Endothelial cell of umbilical vein (primary cell): ENCODE results near the gene BCL11B. TPM values are rescaled to one million over a fixed set of nuclear protein-coding genes. Genes with fewer than 3 reads are reported as not detected.

Experiments
- BruUV-seq: library from RNA; stranded (reverse); fragments of 400-500 nt; replicated peaks from 2 replicates; lab custom pipeline; 2021; lab: Mats Ljungman, UMichigan
- CTCF ChIA-PET: fragments of 300-600, 350-600 bp; sonication (Branson Sonifier 250); formaldehyde crosslinking; loops from one replicate; lab custom pipeline; 2021; ENCODE audit warnings: antibody characterized with exemption, inconsistent platforms; lab: Charles Lee
- POLR2A ChIA-PET: fragments of 300-600, 350-600 bp; sonication (Branson Sonifier 250); formaldehyde crosslinking; loops from one replicate; lab custom pipeline; 2021; ENCODE audit warnings: antibody characterized with exemption, inconsistent platforms; lab: Charles Lee
- DNase-seq: peaks from one replicate; pipeline ENCODE4 v3.0.0-alpha.2; 2011; ENCODE audit warnings: low read depth, low spot score
- FAIRE-seq: peaks from 2 replicates; lab custom pipeline; 2011; peaks lifted over from hg19 to GRCh38; lab: Jason Lieb, UNC
- H2AFZ ChIP-seq: 2 replicates; pipeline ENCODE4 v1.6.0; 2012; ENCODE audit warnings: low read depth, low read length, control low read depth, inconsistent platforms
- H3K27ac ChIP-seq: 2 replicates; pipeline ENCODE4 v1.5.1; 2011; ENCODE audit warnings: low read depth, mild to moderate bottlenecking, control low read depth, low read length, moderate library complexity; ENCODE audit not compliant: insufficient read depth
- H3K27me3 ChIP-seq, 2 experiments: 2 replicates each; pipeline versions ENCODE4 v1.6.0 to v1.6.1; 2011; ENCODE audit warnings: low read length in 2 of 2, mixed read lengths in 1 of 2; ENCODE audit not compliant: control insufficient read depth in 2 of 2, insufficient read depth in 2 of 2
- H3K36me3 ChIP-seq, 2 experiments: 2 replicates in 1 of 2; 3 replicates in 1 of 2; pipeline ENCODE4 v1.5.1; 2011; ENCODE audit warnings: low read length in 2 of 2, mild to moderate bottlenecking in 1 of 2, moderate library complexity in 1 of 2; ENCODE audit not compliant: control insufficient read depth in 2 of 2, insufficient read depth in 2 of 2; ENCODE audit errors: extremely low read depth in 1 of 2
- H3K4me1 ChIP-seq: 3 replicates; pipeline ENCODE4 v1.5.1; 2011; ENCODE audit warnings: mild to moderate bottlenecking, low read length; ENCODE audit not compliant: control insufficient read depth, insufficient read depth; ENCODE audit errors: extremely low read depth
- H3K4me2 ChIP-seq: 2 replicates; pipeline ENCODE4 v1.6.1; 2011; ENCODE audit warnings: low read length, control low read depth, mixed read lengths; ENCODE audit not compliant: insufficient read depth
- H3K4me3 ChIP-seq, 3 experiments: fragments of 200-600 bp in 1 of 3; sonication (generic), shearing (Covaris generic) in 1 of 3; replicated peaks in 1 of 3; 2 replicates each; pipeline ENCODE4 v1.5.1; 2011 to 2016; ENCODE audit warnings: control low read depth in 3 of 3, low read length in 3 of 3, mild to moderate bottlenecking in 2 of 3, inconsistent platforms in 1 of 3, low read depth in 1 of 3, moderate library complexity in 1 of 3; ENCODE audit not compliant: insufficient read depth in 1 of 3
- H3K79me2 ChIP-seq: 2 replicates; pipeline ENCODE4 v1.6.0; 2012; ENCODE audit warnings: low read length, inconsistent platforms; ENCODE audit not compliant: control insufficient read depth, insufficient read depth
- H3K9ac ChIP-seq: replicated peaks from 2 replicates; pipeline ENCODE3; 2011; ENCODE audit warnings: low read length, control low read depth; ENCODE audit not compliant: insufficient read depth; ENCODE audit errors: extremely low read depth
- H3K9me1 ChIP-seq: replicated peaks from 3 replicates; pipeline ENCODE4 v1.6.0; 2011; ENCODE audit warnings: mild to moderate bottlenecking, low read length; ENCODE audit not compliant: control insufficient read depth, insufficient read depth; ENCODE audit errors: extremely low read depth
- H3K9me3 ChIP-seq: replicated peaks from 2 replicates; pipeline ENCODE4 v1.5.1; 2012; ENCODE audit warnings: low read length, inconsistent platforms; ENCODE audit not compliant: control insufficient read depth, insufficient read depth
- H4K20me1 ChIP-seq: replicated peaks from 2 replicates; pipeline ENCODE3; 2011; ENCODE audit warnings: mild to moderate bottlenecking, low read length; ENCODE audit not compliant: control insufficient read depth, insufficient read depth; ENCODE audit errors: extremely low read depth
- EZH2 ChIP-seq: IDR thresholded peaks from 2 replicates; pipeline ENCODE4 v1.6.1; 2012; ENCODE audit warnings: borderline replicate concordance, low read depth, mild to moderate bottlenecking, moderate library complexity, low read length, inconsistent platforms; ENCODE audit not compliant: severe bottlenecking
- FOS ChIP-seq: IDR thresholded peaks from 2 replicates; pipeline ENCODE4 v1.6.1; 2011; ENCODE audit warnings: mild to moderate bottlenecking, low read length, moderate library complexity, borderline replicate concordance; ENCODE audit not compliant: insufficient read depth
- GATA2 ChIP-seq: IDR thresholded peaks from 2 replicates; pipeline ENCODE4 v1.7.0; 2011; ENCODE audit warnings: low read depth, mild to moderate bottlenecking, moderate library complexity, mixed read lengths, low read length; ENCODE audit not compliant: insufficient read length, insufficient read depth
- JUN ChIP-seq: IDR thresholded peaks from 2 replicates; pipeline ENCODE4 v1.6.1; 2011; ENCODE audit warnings: borderline replicate concordance, low read depth; ENCODE audit not compliant: insufficient read length, insufficient read depth
- MAX ChIP-seq: IDR thresholded peaks from 2 replicates; pipeline ENCODE4 v1.6.1; 2011; ENCODE audit not compliant: insufficient read depth, insufficient read length
- MYC ChIP-seq: IDR thresholded peaks from one replicate; pipeline ENCODE4 v1.6.1; 2011; ENCODE audit warnings: mild to moderate bottlenecking, low read depth, low read length
- POLR2A ChIP-seq: IDR thresholded peaks from 2 replicates; pipeline ENCODE4 v1.6.1; 2012; ENCODE audit warnings: low read depth, mild to moderate bottlenecking, control low read depth, low read length
- POLR2AphosphoS5 ChIP-seq: IDR thresholded peaks from 2 replicates; pipeline ENCODE4 v1.6.1; 2012; ENCODE audit warnings: low read depth, mild to moderate bottlenecking, control low read depth, low read length, moderate library complexity; ENCODE audit not compliant: insufficient read depth
- dilution Hi-C: fragments of 300-500 bp; cut with MboI; formaldehyde crosslinking; loops from one replicate; pipeline ENCODE4 v1.15.0; 2019; ENCODE audit warnings: low sequenced_read_pairs; ENCODE audit not compliant: extremely low pct_ligation_motif_present
- intact Hi-C: fragments of 100-400 bp; cut with micrococcal nuclease; formaldehyde crosslinking; loops from one replicate; pipeline ENCODE4 v1.10.0; 2022
- polyA plus RNA-seq, 4 experiments: library from polyadenylated mRNA; depleted of rRNA in 3 of 4; stranded (reverse) in 3 of 4; unstranded in 1 of 4; fragments of >200 nt; gene quantifications; 2 replicates each; pipeline versions ENCODE4 v1.2.1 to v1.2.3, GENCODE V29; 2011 to 2012; ENCODE audit warnings: missing spikeins in 1 of 4
- total RNA-seq: library from RNA; stranded (reverse); gene quantifications from 2 replicates; pipeline ENCODE4 v1.2.3, GENCODE V29; 2021
- TF ChIP-seq, protein P1 (sequence below), 2 donors: IDR thresholded peaks; 1 replicate in 1 of 2; 2 replicates in 1 of 2; pipeline ENCODE4 v1.5.1; 2011; ENCODE audit warnings: low read length in 2 of 2, mild to moderate bottlenecking in 2 of 2, moderate library complexity in 2 of 2, control low read depth in 1 of 2, inconsistent platforms in 1 of 2, low read depth in 1 of 2; ENCODE audit not compliant: insufficient read depth in 1 of 2; ENCODE audit errors: extremely low read depth in 1 of 2

The BCL11B gene
- total and polyA plus RNA-seq, 2 donors (not counting 3 experiments of a cell fraction or from before 2014, with no cell fraction given): 0.03 to 0.07 TPM

GRCh38 chr14:99190696-99191394 is 81.2 kb downstream of the BCL11B start:
- Histone ChIP-seq H3K9me3 (no peaks in the 10 kb centered on the region), H3K27ac (no peak overlapping the region), H3K79me2 (no peaks in the 10 kb centered on the region), H3K9me1 (no peaks in the 10 kb centered on the region), H3K4me3 (no peak overlapping the region), H2AFZ (no peak overlapping the region), H3K27me3 (no peaks in the 10 kb centered on the region), H3K4me2 (no peak overlapping the region), H3K9ac (no peak overlapping the region), H3K4me1 (no peaks in the 10 kb centered on the region), H4K20me1 (no peaks in the 10 kb centered on the region), H3K36me3 (no peaks in the 10 kb centered on the region)
- no TSS peak for BruUV-seq
- DNase-seq: no peak
- dilution Hi-C loops (no loop called here), intact Hi-C loops (no loop called here)
- ChIA-PET POLR2A (no interaction called here), CTCF (no interaction called here)
- TF ChIP-seq JUN: no peak
- TF ChIP-seq, protein P1, sequence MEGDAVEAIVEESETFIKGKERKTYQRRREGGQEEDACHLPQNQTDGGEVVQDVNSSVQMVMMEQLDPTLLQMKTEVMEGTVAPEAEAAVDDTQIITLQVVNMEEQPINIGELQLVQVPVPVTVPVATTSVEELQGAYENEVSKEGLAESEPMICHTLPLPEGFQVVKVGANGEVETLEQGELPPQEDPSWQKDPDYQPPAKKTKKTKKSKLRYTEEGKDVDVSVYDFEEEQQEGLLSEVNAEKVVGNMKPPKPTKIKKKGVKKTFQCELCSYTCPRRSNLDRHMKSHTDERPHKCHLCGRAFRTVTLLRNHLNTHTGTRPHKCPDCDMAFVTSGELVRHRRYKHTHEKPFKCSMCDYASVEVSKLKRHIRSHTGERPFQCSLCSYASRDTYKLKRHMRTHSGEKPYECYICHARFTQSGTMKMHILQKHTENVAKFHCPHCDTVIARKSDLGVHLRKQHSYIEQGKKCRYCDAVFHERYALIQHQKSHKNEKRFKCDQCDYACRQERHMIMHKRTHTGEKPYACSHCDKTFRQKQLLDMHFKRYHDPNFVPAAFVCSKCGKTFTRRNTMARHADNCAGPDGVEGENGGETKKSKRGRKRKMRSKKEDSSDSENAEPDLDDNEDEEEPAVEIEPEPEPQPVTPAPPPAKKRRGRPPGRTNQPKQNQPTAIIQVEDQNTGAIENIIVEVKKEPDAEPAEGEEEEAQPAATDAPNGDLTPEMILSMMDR (IDR thresholded peaks at IDR 0.05; ENCODE audit: extremely low read depth in 1 of 2, insufficient read depth in 1 of 2, low read depth in 1 of 2, low read length in 2 of 2): no peak
- TF ChIP-seq POLR2A: no peak
- TF ChIP-seq MYC: no peak
- no peak for TF ChIP-seq MAX
- TF ChIP-seq GATA2: no peak
- no peak for TF ChIP-seq EZH2
- no peak for TF ChIP-seq FOS
- TF ChIP-seq POLR2AphosphoS5: no peak
- no peak for FAIRE-seq
